ENCODE results near the gene ASMTL.
"Not testable (repeated sequence)": the region's sequence is repeated elsewhere in the genome, so short reads cannot be mapped to it uniquely, and the experiment has no call there.

Gene ASMTL

GRCh38 chrX:1433646-1434357, 18.9 kb downstream of the ASMTL start:
- no peak for DNase-seq

GRCh38 chrX:1430451-1430850, 22.3 kb downstream of the ASMTL start:
- DNase-seq, result no peak

DNA sequence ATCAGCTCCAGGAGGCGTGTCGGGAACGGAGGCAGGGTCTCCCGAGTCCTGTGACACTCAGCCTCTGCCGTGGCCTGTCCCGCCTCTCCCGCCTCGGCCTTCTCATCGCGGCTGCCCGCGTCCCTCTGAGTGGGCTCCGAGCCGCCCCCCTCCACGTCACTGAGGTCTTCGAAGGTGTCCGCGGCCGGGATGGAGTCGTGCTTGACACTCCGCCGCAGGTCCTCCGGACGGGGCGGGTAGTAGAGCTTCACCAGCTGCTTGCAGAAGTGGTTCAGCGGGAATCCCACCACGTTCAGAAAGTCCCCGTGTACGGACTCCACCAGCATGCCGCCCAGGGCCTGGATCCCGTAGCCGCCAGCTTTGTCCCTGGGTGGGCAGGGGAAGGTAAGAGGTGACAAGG, 25.0 kb downstream of the ASMTL start:
- peak; percentile 14 for DNase-seq

DNA sequence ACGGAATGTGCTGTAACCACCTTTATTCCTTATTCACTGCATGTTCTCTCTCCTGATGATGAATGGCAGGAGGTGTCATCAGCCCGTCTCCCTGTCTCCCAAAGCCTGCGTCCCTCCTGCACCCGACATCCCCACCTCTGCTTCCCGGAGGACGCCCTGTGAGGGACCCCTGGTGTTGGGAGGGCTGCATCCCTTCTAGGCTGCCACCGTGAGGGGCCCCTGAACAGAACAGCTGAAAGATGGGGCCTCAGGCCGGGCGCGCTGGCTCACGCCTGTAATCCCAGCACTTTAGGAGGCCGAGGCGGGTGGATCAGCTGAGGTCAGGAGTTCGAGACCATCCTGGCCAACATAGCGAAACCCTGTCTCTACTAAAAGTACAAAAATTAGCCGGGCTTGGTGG, 26.4 kb downstream of the ASMTL start:
- peak; percentile 6 for DNase-seq

- DNase-seq, result peak; percentile 3
Observed at GRCh38 chrX:1425381-1425780, 27.3 kb downstream of the ASMTL start.

DNA sequence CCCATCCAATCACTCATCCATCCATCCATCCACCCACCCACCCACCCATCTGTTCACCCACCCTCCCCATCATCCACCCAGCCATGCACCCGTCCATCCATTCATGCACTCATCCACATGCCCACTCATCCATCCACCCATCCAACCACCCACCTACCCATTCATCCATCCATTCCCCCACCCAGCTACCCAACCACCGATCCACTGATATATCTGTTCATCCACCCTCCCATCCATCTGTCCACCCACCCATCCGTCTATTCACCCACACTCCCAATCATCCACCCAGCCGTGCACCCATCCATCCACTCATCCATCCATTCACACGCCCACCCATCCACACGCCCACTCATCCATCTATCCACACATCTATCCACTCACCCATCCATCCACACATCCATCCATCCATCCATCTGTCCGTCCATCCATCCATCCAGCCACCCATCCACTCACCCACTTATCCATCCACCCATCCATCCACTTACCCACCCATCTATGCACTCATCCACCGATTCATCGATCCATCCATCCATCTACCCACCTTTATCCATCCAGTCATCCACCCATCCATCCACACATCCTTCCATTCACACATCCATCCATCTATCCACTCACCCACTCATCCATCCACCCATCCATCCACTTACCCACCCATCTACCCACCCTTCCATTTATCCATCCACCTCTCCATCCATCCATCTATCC, 28.4 kb downstream of the ASMTL start:
- no peak for DNase-seq

GRCh38 chrX:1423215-1423614, 29.5 kb downstream of the ASMTL start:
- no peak for DNase-seq

GRCh38 chrX:1422135-1422465, 30.6 kb downstream of the ASMTL start:
- DNase-seq, result no peak

DNA sequence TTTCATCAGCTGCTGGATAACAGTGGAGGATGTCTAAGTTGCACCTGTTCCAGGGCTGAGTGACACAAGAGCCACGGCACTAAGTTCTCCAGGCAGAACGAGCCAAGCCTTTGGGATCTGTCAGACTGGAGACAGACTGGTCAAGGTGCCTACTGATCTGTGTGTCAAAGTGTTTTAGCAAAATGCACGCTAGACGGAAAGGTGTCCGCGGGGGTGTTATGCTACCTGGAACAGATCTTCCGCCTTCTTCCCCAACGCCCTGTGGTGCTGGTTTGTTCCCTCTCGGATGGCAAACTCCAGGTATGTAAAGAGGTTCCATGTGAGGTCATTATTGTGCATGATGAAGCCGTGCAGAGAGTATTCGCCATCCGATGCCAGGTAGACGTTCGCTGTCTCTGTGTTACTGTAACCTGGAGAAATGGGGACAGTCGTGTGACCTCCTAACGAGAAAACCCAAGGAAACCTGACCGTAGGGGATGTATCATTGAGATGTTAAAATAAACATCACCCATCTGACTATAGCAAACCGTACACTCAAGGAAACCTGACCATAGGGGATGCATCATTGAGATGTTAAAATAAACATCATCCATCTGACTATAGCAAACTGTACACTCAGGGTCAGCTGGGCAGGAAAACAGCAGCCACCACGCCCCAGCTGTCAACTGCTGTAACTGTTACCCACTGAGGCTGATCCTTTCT, 31.1 kb downstream of the ASMTL start:
- no peak for DNase-seq

DNA sequence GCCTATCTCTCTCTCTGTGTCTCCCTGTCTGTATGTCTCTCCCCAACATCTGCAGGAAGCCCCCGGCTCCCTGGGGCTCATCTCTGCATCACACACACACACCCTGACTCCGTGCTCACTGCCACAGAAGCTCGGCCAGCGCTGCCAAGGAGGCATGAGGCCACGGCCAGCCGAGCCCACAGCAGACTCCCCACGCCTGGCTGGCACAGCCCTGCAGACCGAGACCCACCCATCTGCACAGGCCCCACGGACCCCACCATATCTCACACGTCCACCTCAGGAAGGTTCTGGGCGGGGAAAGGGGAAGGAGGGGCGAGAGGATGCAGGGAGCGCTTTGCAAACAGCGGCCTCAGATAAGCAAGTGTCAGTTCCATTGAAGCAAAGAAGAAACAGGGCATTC, 32.3 kb downstream of the ASMTL start:
- peak; percentile 5 for DNase-seq

- DNase-seq, result peak; percentile 12
Observed at GRCh38 chrX:1419545-1420355, 33.0 kb downstream of the ASMTL start.

GRCh38 chrX:1418901-1419544, 33.7 kb downstream of the ASMTL start:
- peak; percentile 15 for DNase-seq

GRCh38 chrX:1417921-1418771, 34.6 kb downstream of the ASMTL start:
- DNase-seq, result peak; percentile 11

DNA sequence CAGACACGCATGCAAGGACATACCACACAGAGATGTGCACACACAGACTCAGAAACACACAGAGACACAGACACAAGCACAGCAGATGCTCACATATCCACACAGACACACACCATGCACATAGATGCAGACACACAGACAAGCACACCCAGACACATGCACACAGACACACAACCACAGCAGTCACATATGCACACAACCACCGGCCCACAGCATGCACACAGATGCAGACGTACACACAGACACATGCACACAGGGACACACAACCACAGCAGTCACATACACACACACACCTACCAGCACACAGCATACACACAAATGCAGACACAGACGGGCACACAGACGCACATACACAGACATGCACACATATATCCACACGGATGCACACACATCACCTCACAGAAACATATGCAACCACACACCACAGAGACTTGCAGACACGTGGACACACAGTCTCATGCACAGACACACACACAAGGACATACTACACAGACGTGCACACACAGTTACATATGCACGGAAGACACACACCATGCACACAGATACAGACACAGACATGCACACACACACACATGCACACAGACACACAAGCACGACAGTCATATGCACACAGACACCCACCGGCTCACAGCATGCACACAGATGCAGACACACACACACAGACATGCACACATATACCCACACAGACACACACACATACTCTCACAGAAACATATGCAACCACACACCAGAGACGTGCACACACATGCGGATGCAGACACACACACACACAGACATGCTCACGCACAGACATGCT, 35.5 kb downstream of the ASMTL start:
- DNase-seq, result peak; percentile 1

DNA sequence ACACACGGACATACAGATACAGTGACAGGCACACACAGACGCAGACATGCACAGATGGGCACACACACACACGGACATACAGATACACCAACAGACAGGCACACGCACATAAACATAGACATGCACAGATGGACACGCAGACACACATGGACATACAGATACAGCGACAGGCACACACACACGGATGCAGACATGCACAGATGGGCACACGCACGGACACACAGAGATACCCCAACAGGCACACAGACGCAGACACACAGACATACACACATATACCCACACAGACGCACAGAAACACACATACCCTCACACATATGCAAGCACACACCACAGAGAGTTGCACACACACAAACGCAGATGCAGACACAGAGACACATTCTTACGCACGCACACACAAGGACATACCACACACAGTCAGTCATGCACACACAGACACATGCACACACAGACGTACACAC, 36.4 kb downstream of the ASMTL start:
- DNase-seq, result no peak

DNA sequence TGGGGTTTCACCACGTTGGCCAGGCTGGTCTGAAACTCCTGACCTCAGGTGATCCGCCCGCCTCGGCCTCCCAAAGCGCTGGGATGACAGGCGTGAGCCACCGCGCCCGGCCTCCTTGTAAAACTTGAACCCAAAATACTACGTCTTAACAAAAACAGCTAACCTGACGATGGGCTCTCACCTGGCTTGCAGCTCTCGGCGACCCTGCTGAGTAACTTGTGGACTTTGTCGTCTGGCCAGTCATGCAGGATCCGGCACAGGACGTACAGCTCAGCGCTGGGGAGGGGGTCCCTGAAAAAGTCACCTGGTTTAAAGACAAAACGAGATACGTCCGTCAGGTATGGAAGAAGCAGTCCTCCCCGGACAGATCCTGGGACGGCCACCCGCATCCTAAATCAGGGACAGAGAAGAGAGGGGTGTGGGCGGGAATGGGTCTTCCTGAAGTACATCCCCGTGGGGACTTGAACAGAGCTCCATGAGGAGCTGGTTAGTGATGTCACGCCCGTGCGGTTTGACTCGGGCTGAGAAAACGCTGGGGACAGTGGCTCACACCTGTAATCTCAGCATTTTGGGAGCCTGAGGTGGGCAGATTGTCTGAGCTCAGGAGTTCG, 40.1 kb downstream of the ASMTL start:
- peak; percentile 13 for DNase-seq

DNA sequence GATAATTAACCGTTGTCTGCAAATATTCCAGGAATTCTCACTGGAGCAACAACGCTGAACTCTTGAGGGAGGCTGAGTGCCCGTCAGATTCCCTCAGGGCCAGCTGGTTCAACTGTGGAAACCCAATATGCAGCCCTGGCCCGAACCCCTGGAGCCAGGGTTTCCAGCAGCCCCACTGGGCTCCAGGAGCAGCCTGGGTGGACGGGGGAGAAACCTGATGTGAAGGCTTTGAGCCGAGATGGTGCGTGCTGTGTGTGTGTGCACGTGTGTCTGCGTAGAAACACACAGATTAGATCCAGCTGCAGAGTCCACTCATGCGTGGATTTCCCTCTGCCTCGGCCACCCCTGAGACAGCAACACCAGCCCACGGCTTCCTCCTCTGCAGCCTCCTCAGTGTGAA, 41.4 kb downstream of the ASMTL start:
- DNase-seq, result peak; percentile 10

GRCh38 chrX:1407035-1407434, 45.7 kb downstream of the ASMTL start:
- DNase-seq, result no peak

GRCh38 chrX:1405769-1406168, 46.9 kb downstream of the ASMTL start:
- not testable (repeated sequence) for DNase-seq

GRCh38 chrX:1403867-1404266, 48.8 kb downstream of the ASMTL start:
- not testable (repeated sequence) for DNase-seq
